ENCODE data around the gene TSSC4.

TSSC4 gene

GRCh38 chr11:2419638-2420501, 19.3 kb downstream of the TSSC4 start:
- peak; percentile 82 for DNase-seq

GRCh38 chr11:2420502-2421225, 20.1 kb downstream of the TSSC4 start:
- peak; percentile 87 for DNase-seq

GRCh38 chr11:2421226-2421994, 20.9 kb downstream of the TSSC4 start:
- DNase-seq = no peak

- no peak for DNase-seq
These were observed 21.4 kb downstream of the TSSC4 start for GRCh38 chr11:2421996-2422395.

GRCh38 chr11:2422461-2423156, 22.1 kb downstream of the TSSC4 start:
- no peak for DNase-seq

- DNase-seq = no peak
These were observed 22.8 kb downstream of the TSSC4 start for GRCh38 chr11:2423157-2424025.

- DNase-seq = no peak
These were observed 24.4 kb downstream of the TSSC4 start for GRCh38 chr11:2424811-2425495.

- no peak for DNase-seq
These were observed 25.0 kb downstream of the TSSC4 start for GRCh38 chr11:2425506-2425905.

GRCh38 chr11:2426221-2426620, 25.7 kb downstream of the TSSC4 start:
- no peak for DNase-seq

GRCh38 chr11:2426826-2427521, 26.4 kb downstream of the TSSC4 start:
- no peak for DNase-seq

- DNase-seq = no peak
These were observed 27.3 kb downstream of the TSSC4 start for GRCh38 chr11:2427721-2428321.

GRCh38 chr11:2428322-2428795, 27.8 kb downstream of the TSSC4 start:
- DNase-seq = peak; percentile 72

GRCh38 chr11:2431395-2431794, 30.8 kb downstream of the TSSC4 start:
- no peak for DNase-seq

GRCh38 chr11:2432171-2432621, 31.6 kb downstream of the TSSC4 start:
- peak; percentile 32 for DNase-seq

GRCh38 chr11:2432628-2433071, 32.1 kb downstream of the TSSC4 start:
- no peak for DNase-seq

GRCh38 chr11:2433106-2433925, 32.8 kb downstream of the TSSC4 start:
- peak; percentile 30 for DNase-seq

- DNase-seq = peak; percentile 39
These were observed 33.5 kb downstream of the TSSC4 start for GRCh38 chr11:2434008-2434407.

GRCh38 chr11:2434506-2435255, 34.1 kb downstream of the TSSC4 start:
- peak; percentile 23 for DNase-seq
